AG09309 (cell line): ENCODE results near the gene PDIA6.

Experiments
- DNase-seq: peaks from one replicate; pipeline ENCODE4 v3.0.0-alpha.2; 2010; ENCODE audit warnings: low read depth
- H3K4me3 ChIP-seq: 2 replicates; pipeline ENCODE4 v1.5.1; 2011; ENCODE audit warnings: mild to moderate bottlenecking, low read depth, low read length, moderate library complexity; ENCODE audit not compliant: control insufficient read depth
- CTCF ChIP-seq: IDR thresholded peaks from 2 replicates; pipeline ENCODE4 v1.5.1; 2011; ENCODE audit warnings: mild to moderate bottlenecking, low read depth, low read length, inconsistent platforms; ENCODE audit not compliant: insufficient read depth, control insufficient read depth; ENCODE audit errors: missing control alignments

Gene PDIA6

GRCh38 chr2:10848541-10848940, 36.0 kb upstream of the PDIA6 start:
- DNase-seq: no peak
- no peak for TF ChIP-seq CTCF
- no peak overlapping the region for H3K4me3 ChIP-seq

GRCh38 chr2:10847008-10847407, 34.4 kb upstream of the PDIA6 start:
- DNase-seq: no peak
- no peak overlapping the region for H3K4me3 ChIP-seq
- TF ChIP-seq CTCF: no peak

DNA sequence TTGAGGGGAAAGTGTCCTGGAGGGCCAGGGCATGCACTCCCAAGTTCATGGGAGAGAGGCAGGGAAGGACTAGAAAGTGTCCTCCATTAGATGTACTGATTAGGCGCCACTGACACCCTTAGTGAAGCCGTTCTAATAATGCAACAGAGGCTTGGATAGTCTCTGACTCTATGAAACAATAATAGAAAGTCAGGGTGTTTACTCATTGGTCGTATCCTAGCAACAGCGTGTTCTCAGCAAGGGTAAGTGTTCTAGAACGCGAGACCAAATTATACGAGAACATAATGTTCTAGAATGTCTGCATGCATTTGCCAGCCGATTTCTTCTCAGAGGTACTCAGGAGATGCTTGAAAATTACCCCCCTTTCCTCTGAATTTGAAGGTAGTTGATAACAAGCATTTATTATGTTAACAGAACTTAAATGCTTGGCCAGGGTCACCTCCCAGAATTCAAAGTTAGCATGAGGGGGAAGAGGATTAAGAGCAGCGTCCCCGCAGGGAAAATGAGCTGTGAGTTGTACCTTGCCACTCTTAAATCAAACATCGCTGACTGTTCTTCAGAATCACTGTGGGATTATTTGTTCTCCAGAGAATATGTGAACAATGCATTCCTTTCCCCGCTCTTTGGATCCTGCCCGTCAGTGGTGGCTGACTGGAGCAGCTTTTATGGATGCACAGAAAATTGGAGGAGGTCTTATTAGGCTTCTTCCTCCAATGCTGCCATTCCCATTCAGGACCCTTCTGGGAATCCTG, 33.7 kb upstream of the PDIA6 start:
- no peak for DNase-seq
- H3K4me3 ChIP-seq: no peak overlapping the region
- no peak for TF ChIP-seq CTCF

GRCh38 chr2:10845640-10846039, 33.1 kb upstream of the PDIA6 start:
- H3K4me3 ChIP-seq: no peak overlapping the region
- no peak for DNase-seq
- no peak for TF ChIP-seq CTCF

DNA sequence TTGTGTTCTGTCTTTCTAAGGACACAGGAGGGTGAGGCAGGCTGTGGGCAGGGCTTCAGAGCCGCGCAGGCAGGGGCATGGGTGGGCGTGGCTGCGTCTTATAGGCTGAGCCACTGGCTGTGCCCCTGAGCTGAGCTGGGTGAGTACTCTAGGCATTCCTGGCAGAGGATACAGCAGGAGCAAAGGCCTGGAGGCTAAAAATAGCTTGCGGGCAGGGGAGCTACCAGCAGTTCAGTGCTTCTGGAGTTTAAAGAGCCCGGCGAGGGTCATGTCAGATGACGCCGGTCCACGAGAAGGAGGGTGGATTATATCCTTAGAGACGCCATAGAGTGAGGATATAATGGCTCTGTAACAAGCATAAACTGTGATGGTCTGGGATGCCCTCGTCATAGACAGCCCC, 31.5 kb upstream of the PDIA6 start:
- H3K4me3 ChIP-seq: no peak overlapping the region
- DNase-seq: no peak
- no peak for TF ChIP-seq CTCF

GRCh38 chr2:10842506-10842905, 29.9 kb upstream of the PDIA6 start:
- TF ChIP-seq CTCF: no peak
- no peak for DNase-seq
- no peak overlapping the region for H3K4me3 ChIP-seq

DNA sequence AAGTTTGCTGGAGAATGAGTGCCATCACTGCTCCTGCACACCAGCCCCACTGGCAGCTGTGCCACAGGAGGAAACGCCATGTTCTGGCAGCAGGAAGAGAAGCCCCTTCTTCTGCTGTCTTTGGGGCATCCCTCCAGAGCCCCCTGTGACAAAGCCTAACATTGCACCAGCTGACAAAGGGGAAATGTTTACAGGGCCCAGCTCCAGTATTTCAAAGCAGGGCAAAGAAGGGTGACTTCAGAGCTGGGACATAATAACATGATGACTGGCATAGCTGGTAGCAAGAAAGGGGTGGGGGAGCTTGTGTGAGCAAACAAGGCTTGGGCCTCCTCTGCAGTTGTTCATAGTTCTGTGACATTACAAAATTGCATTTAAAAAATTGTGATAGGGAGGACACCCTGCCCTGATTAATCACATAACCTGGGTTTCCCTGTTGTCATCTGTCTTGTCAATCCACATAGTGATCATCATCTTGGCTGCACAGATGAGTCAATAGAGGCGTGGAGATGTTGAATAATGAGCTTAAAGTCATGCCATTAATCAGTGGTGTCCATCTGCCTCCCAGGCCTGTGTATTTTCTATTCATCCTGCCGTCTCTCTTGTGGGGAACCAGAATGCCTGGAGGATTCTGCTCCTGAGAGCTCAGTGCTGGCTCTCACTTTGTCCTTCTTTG, 29.1 kb upstream of the PDIA6 start:
- TF ChIP-seq CTCF: no peak
- H3K4me3 ChIP-seq: no peak overlapping the region
- DNase-seq: no peak
